Measurements from ENCODE around the gene CCDC190.

Gene CCDC190

GRCh38 chr1:162905174-162906158 is 44.5 kb upstream of the CCDC190 start:
- POLR2A ChIA-PET: no interaction called here
- no peak for DNase-seq (ENCODE audit: extremely low spot score)
- TF ChIP-seq ARNT (IDR thresholded peaks at IDR 0.05): no peak
- no peak for TF ChIP-seq ELF4 (IDR thresholded peaks at IDR 0.05)
- TF ChIP-seq CTBP1 (IDR thresholded peaks at IDR 0.05; ENCODE audit: borderline replicate concordance): no peak
- no peak for TF ChIP-seq HDGF (IDR thresholded peaks at IDR 0.05; ENCODE audit: borderline replicate concordance)
- no peak for TF ChIP-seq ZNF384 (IDR thresholded peaks at IDR 0.05)
- TF ChIP-seq NFRKB (IDR thresholded peaks at IDR 0.05): no peak
- no peak for TF ChIP-seq FOXA1 (IDR thresholded peaks at IDR 0.05)
- no peak for TF ChIP-seq FOXM1 (IDR thresholded peaks at IDR 0.05; ENCODE audit: borderline replicate concordance)
- TF ChIP-seq TARDBP (IDR thresholded peaks at IDR 0.05): no peak
- no peak for TF ChIP-seq FOXK2 (IDR thresholded peaks at IDR 0.05)
- TF ChIP-seq SUZ12 (IDR thresholded peaks at IDR 0.05): no peak
- TF ChIP-seq BHLHE40 (IDR thresholded peaks at IDR 0.05; ENCODE audit: borderline replicate concordance): no peak
- TF ChIP-seq L3MBTL2 (conservative IDR thresholded peaks at IDR 0.05): no peak
- TF ChIP-seq PKNOX1 (IDR thresholded peaks at IDR 0.05): no peak
- no peak for TF ChIP-seq LEF1 (IDR thresholded peaks at IDR 0.05; ENCODE audit: borderline replicate concordance)
- no peak for TF ChIP-seq SP1 (IDR thresholded peaks at IDR 0.05)
- CTCF ChIA-PET: interaction anchor here (0.6 kb wide), 1 partner anchor 257 kb away, joined by 3 read pairs; no protein-coding TSS in a partner anchor

GRCh38 chr1:162904579-162904978 is 43.6 kb upstream of the CCDC190 start:
- ChIA-PET POLR2A (no interaction called here), CTCF (no interaction called here)
- DNase-seq (ENCODE audit: extremely low spot score): no peak
- TF ChIP-seq ARNT (IDR thresholded peaks at IDR 0.05): no peak
- TF ChIP-seq SP1 (IDR thresholded peaks at IDR 0.05): no peak
- TF ChIP-seq CTBP1 (IDR thresholded peaks at IDR 0.05; ENCODE audit: borderline replicate concordance): no peak
- no peak for TF ChIP-seq ELF4 (IDR thresholded peaks at IDR 0.05)
- TF ChIP-seq FOXK2 (IDR thresholded peaks at IDR 0.05): no peak
- TF ChIP-seq LEF1 (IDR thresholded peaks at IDR 0.05; ENCODE audit: borderline replicate concordance): no peak
- no peak for TF ChIP-seq HDGF (IDR thresholded peaks at IDR 0.05; ENCODE audit: borderline replicate concordance)
- TF ChIP-seq FOXM1 (IDR thresholded peaks at IDR 0.05; ENCODE audit: borderline replicate concordance): no peak
- no peak for TF ChIP-seq FOXA1 (IDR thresholded peaks at IDR 0.05)
- no peak for TF ChIP-seq BHLHE40 (IDR thresholded peaks at IDR 0.05; ENCODE audit: borderline replicate concordance)
- TF ChIP-seq SUZ12 (IDR thresholded peaks at IDR 0.05): no peak

GRCh38 chr1:162904023-162904422 is 43.0 kb upstream of the CCDC190 start:
- ChIA-PET CTCF (no interaction called here), POLR2A (no interaction called here)
- DNase-seq (ENCODE audit: extremely low spot score): no peak
- no peak for TF ChIP-seq ARNT (IDR thresholded peaks at IDR 0.05)
- no peak for TF ChIP-seq LEF1 (IDR thresholded peaks at IDR 0.05; ENCODE audit: borderline replicate concordance)
- no peak for TF ChIP-seq TARDBP (IDR thresholded peaks at IDR 0.05)
- no peak for TF ChIP-seq FOXA1 (IDR thresholded peaks at IDR 0.05)
- no peak for TF ChIP-seq BHLHE40 (IDR thresholded peaks at IDR 0.05; ENCODE audit: borderline replicate concordance)
- TF ChIP-seq SP1 (IDR thresholded peaks at IDR 0.05): no peak
- TF ChIP-seq ELF4 (IDR thresholded peaks at IDR 0.05): no peak
- TF ChIP-seq CTBP1 (IDR thresholded peaks at IDR 0.05; ENCODE audit: borderline replicate concordance): no peak
- no peak for TF ChIP-seq ZNF384 (IDR thresholded peaks at IDR 0.05)
- no peak for TF ChIP-seq L3MBTL2 (conservative IDR thresholded peaks at IDR 0.05)
- no peak for TF ChIP-seq FOXM1 (IDR thresholded peaks at IDR 0.05; ENCODE audit: borderline replicate concordance)
- TF ChIP-seq NFRKB (IDR thresholded peaks at IDR 0.05): no peak
- no peak for TF ChIP-seq PKNOX1 (IDR thresholded peaks at IDR 0.05)
- no peak for TF ChIP-seq SUZ12 (IDR thresholded peaks at IDR 0.05)
- TF ChIP-seq HDGF (IDR thresholded peaks at IDR 0.05; ENCODE audit: borderline replicate concordance): no peak
- no peak for TF ChIP-seq FOXK2 (IDR thresholded peaks at IDR 0.05)

- DNase-seq (ENCODE audit: extremely low spot score): no peak
- POLR2A ChIA-PET: no interaction called here
- TF ChIP-seq L3MBTL2 (conservative IDR thresholded peaks at IDR 0.05) (no peak), PKNOX1 (IDR thresholded peaks at IDR 0.05) (no peak), TARDBP (IDR thresholded peaks at IDR 0.05) (no peak), ZNF384 (IDR thresholded peaks at IDR 0.05) (no peak), HDGF (IDR thresholded peaks at IDR 0.05; ENCODE audit: borderline replicate concordance) (no peak), BHLHE40 (IDR thresholded peaks at IDR 0.05; ENCODE audit: borderline replicate concordance) (no peak), ARNT (IDR thresholded peaks at IDR 0.05) (no peak), NFRKB (IDR thresholded peaks at IDR 0.05) (no peak)
- CTCF ChIA-PET: interaction anchor here (0.6 kb wide), 1 partner anchor 383 kb away, joined by 3 read pairs; no protein-coding TSS in a partner anchor
Observed at GRCh38 chr1:162903246-162903645, 42.3 kb upstream of the CCDC190 start.

- POLR2A ChIA-PET: no interaction called here
- CTCF ChIA-PET: interaction anchor here (0.6 kb wide), 1 partner anchor 384 kb away, joined by 3 read pairs; no protein-coding TSS in a partner anchor
- DNase-seq (ENCODE audit: extremely low spot score): no peak
- TF ChIP-seq TARDBP (IDR thresholded peaks at IDR 0.05): no peak
- TF ChIP-seq BHLHE40 (IDR thresholded peaks at IDR 0.05; ENCODE audit: borderline replicate concordance): no peak
- no peak for TF ChIP-seq HDGF (IDR thresholded peaks at IDR 0.05; ENCODE audit: borderline replicate concordance)
- TF ChIP-seq SUZ12 (IDR thresholded peaks at IDR 0.05): no peak
- TF ChIP-seq LEF1 (IDR thresholded peaks at IDR 0.05; ENCODE audit: borderline replicate concordance): no peak
- TF ChIP-seq L3MBTL2 (conservative IDR thresholded peaks at IDR 0.05): no peak
- TF ChIP-seq ZNF384 (IDR thresholded peaks at IDR 0.05): no peak
- no peak for TF ChIP-seq FOXM1 (IDR thresholded peaks at IDR 0.05; ENCODE audit: borderline replicate concordance)
- no peak for TF ChIP-seq SP1 (IDR thresholded peaks at IDR 0.05)
- TF ChIP-seq ELF4 (IDR thresholded peaks at IDR 0.05): no peak
- no peak for TF ChIP-seq CTBP1 (IDR thresholded peaks at IDR 0.05; ENCODE audit: borderline replicate concordance)
- no peak for TF ChIP-seq FOXK2 (IDR thresholded peaks at IDR 0.05)
- TF ChIP-seq FOXA1 (IDR thresholded peaks at IDR 0.05): no peak
- TF ChIP-seq NFRKB (IDR thresholded peaks at IDR 0.05): no peak
Observed at GRCh38 chr1:162902416-162902815, 41.4 kb upstream of the CCDC190 start.
